ENCODE data around the gene UGT1A3.

UGT1A3 gene

GRCh38 chr2:233799087-233799665 lies 70.3 kb downstream of the UGT1A3 start:
- DNase-seq: no peak

- DNase-seq: no peak
These were observed 70.9 kb downstream of the UGT1A3 start for GRCh38 chr2:233799716-233800115.

GRCh38 chr2:233800208-233800607 lies 71.4 kb downstream of the UGT1A3 start:
- no peak for DNase-seq

- peak; percentile 3 for DNase-seq
These were observed 72.7 kb downstream of the UGT1A3 start for GRCh38 chr2:233801357-233802131.

- DNase-seq: no peak
These were observed 73.4 kb downstream of the UGT1A3 start for GRCh38 chr2:233802132-233802815.

- DNase-seq: no peak
These were observed 74.6 kb downstream of the UGT1A3 start for GRCh38 chr2:233803292-233803911.

- DNase-seq: no peak
These were observed 75.2 kb downstream of the UGT1A3 start for GRCh38 chr2:233803994-233804393.

GRCh38 chr2:233807215-233807865 lies 78.5 kb downstream of the UGT1A3 start:
- DNase-seq: no peak

GRCh38 chr2:233807966-233808935 lies 79.4 kb downstream of the UGT1A3 start:
- DNase-seq: no peak

- no peak for DNase-seq
These were observed 81.5 kb downstream of the UGT1A3 start for GRCh38 chr2:233810385-233810784.

GRCh38 chr2:233811087-233811486 lies 82.2 kb downstream of the UGT1A3 start:
- DNase-seq: no peak

GRCh38 chr2:233811732-233812131 lies 82.9 kb downstream of the UGT1A3 start:
- no peak for DNase-seq

- DNase-seq: no peak
These were observed 84.6 kb downstream of the UGT1A3 start for GRCh38 chr2:233813236-233814055.

- DNase-seq: no peak
These were observed 85.4 kb downstream of the UGT1A3 start for GRCh38 chr2:233814056-233814835.

GRCh38 chr2:233815861-233816260 lies 87.0 kb downstream of the UGT1A3 start:
- no peak for DNase-seq

- no peak for DNase-seq
These were observed 87.5 kb downstream of the UGT1A3 start for GRCh38 chr2:233816334-233816733.

- no peak for DNase-seq
These were observed 87.9 kb downstream of the UGT1A3 start for GRCh38 chr2:233816771-233817170.

- no peak for DNase-seq
These were observed 88.6 kb downstream of the UGT1A3 start for GRCh38 chr2:233817361-233817911.

- no peak for DNase-seq
These were observed 89.3 kb downstream of the UGT1A3 start for GRCh38 chr2:233817995-233818638.
